PC-9 (cell line): ENCODE data around the gene ZNF569.
"Not testable (repeated sequence)": the region's sequence is repeated elsewhere in the genome, so short reads cannot be mapped to it uniquely, and the experiment has no call there.

Experiments used
- CTCF ChIP-seq: fragments of 200-600 bp; sonication (generic); conservative IDR thresholded peaks from 2 replicates; pipeline ENCODE4 v1.6.1; 2017; ENCODE audit warnings: mixed run types, antibody characterized with exemption, mild to moderate bottlenecking, moderate library complexity
- EZH2 ChIP-seq: fragments of 200-600 bp; sonication (generic); IDR thresholded peaks from 2 replicates; pipeline ENCODE4 v1.8.0; 2017; ENCODE audit warnings: antibody characterized with exemption, low read depth

- not testable (repeated sequence) for TF ChIP-seq CTCF, EZH2
Observed at GRCh38 chr19:37370386-37370879, 96.8 kb downstream of the ZNF569 start.
